Natural killer cell treated with Interleukin-12 subunit alpha and Interleukin-12 subunit beta and Interleukin-15 and Interleukin-18, amount 100 ng/mL, for 72 hours (primary cell): Measurements from ENCODE around the gene KCNJ8. TPM values are rescaled to one million over a fixed set of nuclear protein-coding genes. Genes with fewer than 3 reads are reported as not detected.

Experiments used
- ATAC-seq, 2 donors: fragments of 150-1000 bp; cut with Tn5 transposase in 1 of 2; sonication (Bioruptor Pico), chemical (Tn5 transposase) in 1 of 2; 2 replicates each; pipeline ENCODE4 v1.10.0; 2021
- DNase-seq: peaks from one replicate; pipeline ENCODE4 v3.0.0; 2022; ENCODE audit warnings: low spot score
- H3K27ac Mint-ChIP-seq, 2 donors: 1 replicate in 1 of 2; 2 replicates in 1 of 2; pipeline ENCODE4 v1.8.0; 2022; ENCODE audit warnings: mixed read lengths in 2 of 2, mild to moderate bottlenecking in 1 of 2, moderate library complexity in 1 of 2
- H3K27me3 Mint-ChIP-seq, 2 donors: 1 replicate in 1 of 2; 2 replicates in 1 of 2; pipeline ENCODE4 v1.8.0; 2022; ENCODE audit warnings: mixed read lengths in 2 of 2
- H3K36me3 Mint-ChIP-seq: one replicate; pipeline ENCODE4 v1.8.0; 2022; ENCODE audit warnings: mixed read lengths
- H3K4me1 Mint-ChIP-seq, 2 donors: 1 replicate in 1 of 2; 2 replicates in 1 of 2; pipeline ENCODE4 v1.8.0; 2022; ENCODE audit warnings: low read depth in 2 of 2, mixed read lengths in 2 of 2, mild to moderate bottlenecking in 1 of 2
- H3K4me3 Mint-ChIP-seq: one replicate; pipeline ENCODE4 v1.8.0; 2022; ENCODE audit warnings: mixed read lengths
- H3K9me3 Mint-ChIP-seq: 2 replicates; pipeline ENCODE4 v1.8.0; 2022; ENCODE audit warnings: mixed read lengths
- total RNA-seq, 2 donors: library from RNA; stranded (reverse); gene quantifications; one replicate each; pipeline ENCODE4 v1.2.3, GENCODE V29; 2022

Gene KCNJ8
- total RNA-seq, 2 donors from 2014 or later, result not detected

- no peak for ATAC-seq
- no peak overlapping the region for H3K27ac Mint-ChIP-seq
- no peak for DNase-seq
Measured at GRCh38 chr12:21771311-21771710, 3.2 kb downstream of the KCNJ8 start.

DNA sequence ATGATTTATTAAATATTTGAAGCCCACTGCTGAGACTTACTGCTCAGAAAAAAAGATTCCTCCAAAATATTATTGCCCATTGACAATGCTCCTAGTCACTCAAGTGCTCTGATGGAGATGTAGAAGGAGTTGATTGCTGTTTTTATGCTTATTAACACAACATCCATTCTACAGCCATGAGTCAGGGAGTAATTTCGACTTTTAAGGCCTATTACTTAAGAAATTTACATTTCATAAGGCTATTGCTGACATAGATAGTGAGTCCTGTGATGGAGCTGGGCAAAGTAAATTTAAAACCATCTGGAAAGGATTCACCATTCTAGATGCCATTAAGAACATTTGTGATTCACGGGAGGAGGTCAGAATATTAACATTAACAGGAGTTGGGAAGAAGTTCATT, 5.2 kb downstream of the KCNJ8 start:
- ATAC-seq (no peak), DNase-seq (no peak)
- Mint-ChIP-seq H3K4me3 (no peak overlapping the region), H3K27me3 (peaks cover 17 to 36% of the 10 kb centered on the region in 2 donors), H3K4me1 (peaks cover 0 to 6% of the 10 kb centered on the region in 2 donors), H3K36me3 (no peaks in the 10 kb centered on the region), H3K27ac (no peak overlapping the region), H3K9me3 (no peaks in the 10 kb centered on the region)

More at GRCh38 chr12:21771311-21771710, 3.2 kb downstream of the KCNJ8 start:
- Mint-ChIP-seq H3K36me3 (no peaks in the 10 kb centered on the region), H3K4me3 (no peak overlapping the region), H3K4me1 (peaks cover 0 to 6% of the 10 kb centered on the region in 2 donors), H3K9me3 (no peaks in the 10 kb centered on the region), H3K27me3 (peaks cover 28 to 49% of the 10 kb centered on the region in 2 donors)

- no peak overlapping the region for H3K27ac Mint-ChIP-seq
Measured at GRCh38 chr12:21766403-21766802, 8.1 kb downstream of the KCNJ8 start.

GRCh38 chr12:21764950-21765349, 9.6 kb downstream of the KCNJ8 start:
- DNase-seq (no peak), ATAC-seq (no peak)
- Mint-ChIP-seq H3K27ac (no peak overlapping the region), H3K4me1 (no peaks in the 10 kb centered on the region), H3K36me3 (no peaks in the 10 kb centered on the region), H3K27me3 (peaks cover 3 to 7% of the 10 kb centered on the region in 2 donors), H3K4me3 (no peak overlapping the region), H3K9me3 (no peaks in the 10 kb centered on the region)

More at GRCh38 chr12:21766403-21766802, 8.1 kb downstream of the KCNJ8 start:
- Mint-ChIP-seq H3K9me3 (no peaks in the 10 kb centered on the region), H3K27me3 (peaks cover 9 to 16% of the 10 kb centered on the region in 2 donors), H3K4me3 (no peak overlapping the region), H3K4me1 (no peaks in the 10 kb centered on the region), H3K36me3 (no peaks in the 10 kb centered on the region)
- DNase-seq, result no peak
- no peak for ATAC-seq

- Mint-ChIP-seq H3K9me3 (peaks cover 3% of the 10 kb centered on the region), H3K4me1 (no peaks in the 10 kb centered on the region), H3K36me3 (no peaks in the 10 kb centered on the region), H3K4me3 (no peak overlapping the region), H3K27ac (no peak overlapping the region), H3K27me3 (peaks cover 0 to under 1% of the 10 kb centered on the region in 2 donors)
- no peak for DNase-seq
- no peak for ATAC-seq
Measured at GRCh38 chr12:21764065-21764464, 10.4 kb downstream of the KCNJ8 start.

GRCh38 chr12:21763531-21763930, 11.0 kb downstream of the KCNJ8 start:
- Mint-ChIP-seq H3K4me3 (no peak overlapping the region), H3K9me3 (peaks cover 3% of the 10 kb centered on the region), H3K27me3 (no peaks in the 10 kb centered on the region), H3K36me3 (no peaks in the 10 kb centered on the region), H3K27ac (no peak overlapping the region), H3K4me1 (no peaks in the 10 kb centered on the region)
- DNase-seq (no peak), ATAC-seq (no peak)

- Mint-ChIP-seq H3K9me3 (peaks cover 3% of the 10 kb centered on the region), H3K4me1 (no peaks in the 10 kb centered on the region), H3K36me3 (no peaks in the 10 kb centered on the region), H3K4me3 (no peak overlapping the region), H3K27me3 (no peaks in the 10 kb centered on the region), H3K27ac (no peak overlapping the region)
- DNase-seq (no peak), ATAC-seq (no peak)
Measured at GRCh38 chr12:21759737-21760136, 14.8 kb downstream of the KCNJ8 start.

DNA sequence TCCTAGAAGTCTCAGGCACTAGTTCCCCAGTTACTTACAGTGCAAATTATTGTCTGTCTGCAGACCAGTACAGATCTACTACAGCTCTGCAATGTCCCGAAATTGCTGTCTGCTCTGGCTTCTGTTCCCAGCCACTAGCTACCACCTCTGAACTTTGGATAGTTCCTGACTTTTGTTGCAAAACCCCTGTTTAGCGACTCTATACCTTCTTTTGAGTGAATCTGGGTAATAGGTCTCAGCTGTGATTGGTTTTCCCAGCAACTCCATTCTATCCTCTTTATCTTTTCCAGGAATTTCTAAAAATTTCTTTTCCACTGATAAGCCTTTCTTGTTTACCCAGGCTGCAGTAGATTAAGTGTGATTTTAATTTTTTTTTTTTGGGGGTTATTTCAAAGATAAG, 16.8 kb downstream of the KCNJ8 start:
- Mint-ChIP-seq H3K9me3 (peaks cover 3% of the 10 kb centered on the region), H3K36me3 (no peaks in the 10 kb centered on the region), H3K27me3 (no peaks in the 10 kb centered on the region), H3K4me3 (no peak overlapping the region), H3K27ac (no peak overlapping the region), H3K4me1 (no peaks in the 10 kb centered on the region)
- DNase-seq (no peak), ATAC-seq (no peak)

DNA sequence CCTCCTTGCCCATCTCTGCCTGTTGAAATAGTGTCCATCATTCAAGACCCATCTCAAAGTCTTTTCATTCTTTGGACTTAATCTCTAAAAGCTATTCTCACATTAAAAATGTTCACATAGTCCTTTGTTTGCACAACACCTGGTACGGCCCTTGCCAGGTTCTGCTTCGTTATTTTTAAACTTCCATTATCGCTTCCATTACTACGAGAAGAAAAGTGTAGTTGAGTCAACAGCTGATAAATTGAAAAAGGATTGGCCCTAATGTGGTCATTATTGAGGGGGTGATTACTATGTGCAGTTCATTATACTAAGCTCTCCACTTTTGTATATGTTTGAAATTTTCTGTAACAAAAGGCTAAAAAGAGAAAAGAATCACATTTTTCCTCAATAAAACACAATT, 17.8 kb downstream of the KCNJ8 start:
- Mint-ChIP-seq H3K4me3 (no peak overlapping the region), H3K9me3 (peaks cover 3% of the 10 kb centered on the region), H3K36me3 (no peaks in the 10 kb centered on the region), H3K27ac (no peak overlapping the region), H3K4me1 (no peaks in the 10 kb centered on the region), H3K27me3 (no peaks in the 10 kb centered on the region)
- DNase-seq (no peak), ATAC-seq (no peak)

- Mint-ChIP-seq H3K27ac (no peak overlapping the region), H3K4me1 (no peaks in the 10 kb centered on the region), H3K4me3 (no peak overlapping the region), H3K36me3 (peaks cover 5% of the 10 kb centered on the region), H3K27me3 (peaks cover 0 to 6% of the 10 kb centered on the region in 2 donors), H3K9me3 (peaks cover 10% of the 10 kb centered on the region)
- DNase-seq (no peak), ATAC-seq (no peak)
Measured at GRCh38 chr12:21751517-21751916, 23.0 kb downstream of the KCNJ8 start.

DNA sequence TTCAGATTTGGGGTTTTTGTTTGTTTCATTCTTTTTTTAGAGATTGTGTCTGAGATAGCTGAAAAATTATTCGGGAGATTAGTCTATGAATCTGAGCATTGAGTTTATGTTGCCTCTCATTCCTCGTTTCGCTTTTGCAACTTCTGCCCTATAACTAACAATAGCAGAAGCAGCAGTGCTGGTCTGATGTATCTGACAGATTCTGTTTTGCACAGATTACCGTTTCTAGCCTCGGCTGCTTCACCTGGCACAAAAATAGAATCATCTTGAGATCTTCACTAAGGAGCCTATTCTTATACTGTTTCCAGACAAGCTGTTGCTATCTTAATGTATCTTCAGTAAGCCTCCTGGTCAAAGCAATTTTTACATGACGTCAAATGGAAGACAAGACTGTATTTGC, 29.2 kb downstream of the KCNJ8 start:
- H3K4me1 Mint-ChIP-seq, result no peaks in the 10 kb centered on the region
- ATAC-seq (no peak), DNase-seq (no peak)
- H3K9me3 Mint-ChIP-seq, result peaks cover 18% of the 10 kb centered on the region
- H3K36me3 Mint-ChIP-seq, result peaks cover 12% of the 10 kb centered on the region
- peaks cover 0 to 12% of the 10 kb centered on the region in 2 donors for H3K27me3 Mint-ChIP-seq
- H3K4me3 Mint-ChIP-seq, result no peak overlapping the region
- H3K27ac Mint-ChIP-seq, result no peak overlapping the region

DNA sequence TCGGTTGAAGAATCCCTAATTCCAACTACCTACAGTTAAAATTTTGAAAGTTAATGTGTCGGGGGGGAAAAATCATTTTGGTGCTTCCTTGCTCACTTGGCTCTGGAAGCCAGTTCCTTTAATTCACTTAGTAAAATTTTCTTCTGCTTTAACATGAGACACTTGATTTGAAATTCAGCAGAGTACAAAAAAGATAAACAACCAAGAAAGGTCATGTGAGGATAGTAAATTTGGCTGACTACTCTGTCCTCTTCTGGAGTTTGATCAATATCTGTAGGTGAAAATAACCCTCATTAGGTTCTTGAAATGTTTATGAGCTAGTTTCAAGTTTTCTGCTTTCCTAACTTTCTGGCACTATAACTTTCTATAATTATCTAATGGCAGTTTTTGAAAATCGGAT, 43.4 kb downstream of the KCNJ8 start:
- H3K27me3 Mint-ChIP-seq, result peaks cover 0 to 14% of the 10 kb centered on the region in 2 donors
- H3K4me1 Mint-ChIP-seq, result no peaks in the 10 kb centered on the region
- H3K9me3 Mint-ChIP-seq, result no peaks in the 10 kb centered on the region
- ATAC-seq (no peak), DNase-seq (no peak)
- H3K27ac Mint-ChIP-seq, result no peak overlapping the region
- H3K4me3 Mint-ChIP-seq, result no peak overlapping the region
- no peaks in the 10 kb centered on the region for H3K36me3 Mint-ChIP-seq

DNA sequence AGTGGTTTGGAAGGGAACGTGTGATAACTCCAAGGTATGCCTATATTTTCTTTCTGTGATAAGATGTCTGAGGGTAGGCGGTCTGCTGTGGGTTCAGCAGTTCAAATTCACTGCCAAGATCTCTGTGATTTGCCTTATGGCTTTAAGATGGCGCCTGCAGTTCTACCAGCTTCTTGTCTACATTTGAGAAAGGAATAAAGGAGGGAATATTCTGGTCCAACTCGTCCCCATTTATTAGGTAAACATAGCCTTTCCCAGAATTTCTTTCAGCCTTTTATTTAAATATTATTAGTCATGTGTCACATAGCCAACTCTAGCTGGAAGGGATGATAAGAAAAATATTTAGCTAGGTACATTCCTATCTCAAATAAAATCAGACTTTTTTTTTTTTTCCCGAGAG, 48.8 kb downstream of the KCNJ8 start:
- no peak overlapping the region for H3K27ac Mint-ChIP-seq
- no peaks in the 10 kb centered on the region for H3K36me3 Mint-ChIP-seq
- H3K4me3 Mint-ChIP-seq, result no peak overlapping the region
- no peaks in the 10 kb centered on the region for H3K9me3 Mint-ChIP-seq
- no peak for ATAC-seq
- H3K4me1 Mint-ChIP-seq, result no peaks in the 10 kb centered on the region
- H3K27me3 Mint-ChIP-seq, result peaks cover 0 to 8% of the 10 kb centered on the region in 2 donors
- no peak for DNase-seq

- Mint-ChIP-seq H3K9me3 (no peaks in the 10 kb centered on the region), H3K4me3 (no peak overlapping the region), H3K4me1 (no peaks in the 10 kb centered on the region), H3K27me3 (peaks cover 3 to 20% of the 10 kb centered on the region in 2 donors), H3K36me3 (no peaks in the 10 kb centered on the region), H3K27ac (no peak overlapping the region)
- ATAC-seq, result no peak
- no peak for DNase-seq
Measured at GRCh38 chr12:21718944-21719650, 55.4 kb downstream of the KCNJ8 start.

GRCh38 chr12:21718403-21718802, 56.1 kb downstream of the KCNJ8 start:
- DNase-seq (no peak), ATAC-seq (no peak)
- Mint-ChIP-seq H3K9me3 (no peaks in the 10 kb centered on the region), H3K27me3 (peaks cover 5 to 22% of the 10 kb centered on the region in 2 donors), H3K36me3 (no peaks in the 10 kb centered on the region), H3K4me3 (no peak overlapping the region), H3K4me1 (no peaks in the 10 kb centered on the region), H3K27ac (no peak overlapping the region)
